Measurements from ENCODE around the gene PIGP. TPM values are rescaled to one million over a fixed set of nuclear protein-coding genes. Genes with fewer than 3 reads are reported as not detected.
"Not testable (repeated sequence)": the region's sequence is repeated elsewhere in the genome, so short reads cannot be mapped to it uniquely, and the experiment has no call there.

The PIGP gene
- total RNA-seq, 1 donor from 2014 or later: 37.6 TPM

- Histone ChIP-seq H3K36me3 (peaks cover 12% of the 10 kb centered on the region), H3K27me3 (ENCODE audit: low read depth) (no peaks in the 10 kb centered on the region), H3K27ac (replicated peaks) (no peak overlapping the region), H3K4me1 (no peaks in the 10 kb centered on the region), H3K4me3 (no peak overlapping the region), H3K9me3 (replicated peaks) (no peaks in the 10 kb centered on the region)
- no peak for DNase-seq
- intact Hi-C loops (cut with micrococcal nuclease): no loop called here
- TF ChIP-seq CTCF (IDR thresholded peaks at IDR 0.05; ENCODE audit: borderline replicate concordance): no peak
Measured at GRCh38 chr21:37060296-37060695, 12.6 kb downstream of the PIGP start.

GRCh38 chr21:37059181-37059580 lies 13.7 kb downstream of the PIGP start:
- intact Hi-C loops (cut with micrococcal nuclease): no loop called here

GRCh38 chr21:37058261-37058660 lies 14.6 kb downstream of the PIGP start:
- H3K27me3 ChIP-seq (ENCODE audit: low read depth): no peaks in the 10 kb centered on the region
- DNase-seq: no peak
- no peak overlapping the region for H3K27ac ChIP-seq (replicated peaks)
- H3K9me3 ChIP-seq (replicated peaks): no peaks in the 10 kb centered on the region
- H3K4me1 ChIP-seq: no peaks in the 10 kb centered on the region
- H3K36me3 ChIP-seq: no peaks in the 10 kb centered on the region
- H3K4me3 ChIP-seq: no peak overlapping the region
- intact Hi-C loops (cut with micrococcal nuclease): no loop called here
- TF ChIP-seq CTCF (IDR thresholded peaks at IDR 0.05; ENCODE audit: borderline replicate concordance): no peak

More at GRCh38 chr21:37059181-37059580, 13.7 kb downstream of the PIGP start:
- H3K27me3 ChIP-seq (ENCODE audit: low read depth): no peaks in the 10 kb centered on the region
- no peak for TF ChIP-seq CTCF (IDR thresholded peaks at IDR 0.05; ENCODE audit: borderline replicate concordance)
- no peaks in the 10 kb centered on the region for H3K9me3 ChIP-seq (replicated peaks)
- DNase-seq: no peak
- no peak overlapping the region for H3K27ac ChIP-seq (replicated peaks)
- no peak overlapping the region for H3K4me3 ChIP-seq
- no peaks in the 10 kb centered on the region for H3K4me1 ChIP-seq
- peaks cover under 1% of the 10 kb centered on the region for H3K36me3 ChIP-seq

GRCh38 chr21:37057614-37058013 lies 15.3 kb downstream of the PIGP start:
- no peak overlapping the region for H3K4me3 ChIP-seq
- no peak for DNase-seq
- H3K9me3 ChIP-seq (replicated peaks): no peaks in the 10 kb centered on the region
- no peaks in the 10 kb centered on the region for H3K36me3 ChIP-seq
- no peak overlapping the region for H3K27ac ChIP-seq (replicated peaks)
- no peaks in the 10 kb centered on the region for H3K4me1 ChIP-seq
- no peak for TF ChIP-seq CTCF (IDR thresholded peaks at IDR 0.05; ENCODE audit: borderline replicate concordance)
- intact Hi-C loops (cut with micrococcal nuclease): no loop called here
- H3K27me3 ChIP-seq (ENCODE audit: low read depth): no peaks in the 10 kb centered on the region

DNA sequence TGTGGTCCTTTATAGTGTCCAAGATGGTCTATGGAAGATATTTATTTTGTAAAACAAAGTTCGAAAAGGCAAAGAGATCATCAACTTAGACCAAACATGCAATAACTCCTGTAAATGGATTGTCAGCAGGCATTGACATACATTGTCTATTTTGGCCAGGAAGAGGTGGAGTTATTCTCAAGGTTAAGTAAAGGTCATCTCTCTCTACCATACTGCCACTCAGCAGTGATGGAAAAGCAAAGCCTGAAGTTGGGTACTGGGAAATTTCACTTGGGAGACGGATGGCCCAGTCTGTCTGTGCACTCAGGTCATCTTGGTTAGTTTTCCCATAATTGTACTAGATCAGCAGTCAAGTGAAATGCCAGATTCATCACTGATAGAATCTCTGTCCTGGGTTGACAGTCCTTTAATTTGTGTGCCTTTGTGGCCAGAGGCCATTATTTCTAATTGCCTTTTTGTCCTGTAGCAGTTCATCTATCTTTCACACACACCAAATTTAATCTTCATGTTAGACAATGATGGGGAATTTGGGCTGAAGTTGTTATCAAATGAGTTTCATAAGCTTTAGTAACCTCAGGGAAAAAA lies 17.5 kb downstream of the PIGP start:
- TF ChIP-seq CTCF (IDR thresholded peaks at IDR 0.05; ENCODE audit: borderline replicate concordance): no peak
- Histone ChIP-seq H3K27me3 (ENCODE audit: low read depth) (no peaks in the 10 kb centered on the region), H3K27ac (replicated peaks) (no peak overlapping the region), H3K9me3 (replicated peaks) (no peaks in the 10 kb centered on the region), H3K36me3 (no peaks in the 10 kb centered on the region), H3K4me1 (no peaks in the 10 kb centered on the region), H3K4me3 (no peak overlapping the region)
- no peak for DNase-seq
- intact Hi-C loops (cut with micrococcal nuclease): no loop called here

DNA sequence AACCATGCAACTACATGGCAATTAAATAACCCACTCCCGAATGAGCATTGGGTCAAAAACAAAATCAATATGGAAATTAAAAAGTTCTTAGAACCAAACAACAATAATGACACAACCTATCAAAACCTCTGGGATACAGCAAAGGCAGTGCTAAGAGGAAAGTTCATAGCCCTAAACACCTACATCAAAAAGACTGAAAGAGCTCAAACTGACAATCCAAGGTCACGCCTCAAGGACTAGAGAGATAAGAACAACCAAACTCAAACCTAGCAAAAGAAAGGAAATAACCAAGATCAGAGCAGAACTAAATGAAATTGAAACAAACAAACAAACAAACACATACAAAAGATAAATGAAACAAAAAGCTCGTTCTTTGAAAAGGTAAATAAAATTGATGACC lies 23.1 kb downstream of the PIGP start:
- H3K4me1 ChIP-seq; H3K36me3 ChIP-seq; intact Hi-C loops (cut with micrococcal nuclease); H3K27ac ChIP-seq (replicated peaks); H3K4me3 ChIP-seq; H3K9me3 ChIP-seq (replicated peaks); DNase-seq: not testable (repeated sequence)
- H3K27me3 ChIP-seq (ENCODE audit: low read depth): peaks cover 12% of the 10 kb centered on the region

All from left ventricle myocardium inferior (tissue), 1 donor.